ENCODE data around the gene HOXB4. TPM values are rescaled to one million over a fixed set of nuclear protein-coding genes. Genes with fewer than 3 reads are reported as not detected.

The HOXB4 gene
- total and polyA plus RNA-seq, 9 donors = 0.13 to 3.4 (median 0.87) TPM

GRCh38 chr17:48541577-48542113 lies 36.5 kb downstream of the HOXB4 start:
- 4 to 5% (median 4%) methylated on average over 33 to 36 of the region's 36 CpGs for WGBS, 3 donors
- intact Hi-C loops (cut with DNase I) = no loop called here
- peak in 2 of 5 donors; percentile 10 to 26 for DNase-seq
- H3K4me3 ChIP-seq = peak overlapping the region; percentile 54
- no peaks in the 10 kb centered on the region for H3K36me3 ChIP-seq
- H3K27me3 ChIP-seq = no peaks in the 10 kb centered on the region
- H3K27ac ChIP-seq = peak overlapping the region in 1 of 2 donors; percentile 42
- no peaks in the 10 kb centered on the region for H3K4me1 ChIP-seq (ENCODE audit: insufficient read depth)
- no peaks in the 10 kb centered on the region for H3K9me3 ChIP-seq
- TF ChIP-seq EP300 (IDR thresholded peaks at IDR 0.05) (no peak), POLR2A (IDR thresholded peaks at IDR 0.05) (no peak)
- TF ChIP-seq, protein P1, sequence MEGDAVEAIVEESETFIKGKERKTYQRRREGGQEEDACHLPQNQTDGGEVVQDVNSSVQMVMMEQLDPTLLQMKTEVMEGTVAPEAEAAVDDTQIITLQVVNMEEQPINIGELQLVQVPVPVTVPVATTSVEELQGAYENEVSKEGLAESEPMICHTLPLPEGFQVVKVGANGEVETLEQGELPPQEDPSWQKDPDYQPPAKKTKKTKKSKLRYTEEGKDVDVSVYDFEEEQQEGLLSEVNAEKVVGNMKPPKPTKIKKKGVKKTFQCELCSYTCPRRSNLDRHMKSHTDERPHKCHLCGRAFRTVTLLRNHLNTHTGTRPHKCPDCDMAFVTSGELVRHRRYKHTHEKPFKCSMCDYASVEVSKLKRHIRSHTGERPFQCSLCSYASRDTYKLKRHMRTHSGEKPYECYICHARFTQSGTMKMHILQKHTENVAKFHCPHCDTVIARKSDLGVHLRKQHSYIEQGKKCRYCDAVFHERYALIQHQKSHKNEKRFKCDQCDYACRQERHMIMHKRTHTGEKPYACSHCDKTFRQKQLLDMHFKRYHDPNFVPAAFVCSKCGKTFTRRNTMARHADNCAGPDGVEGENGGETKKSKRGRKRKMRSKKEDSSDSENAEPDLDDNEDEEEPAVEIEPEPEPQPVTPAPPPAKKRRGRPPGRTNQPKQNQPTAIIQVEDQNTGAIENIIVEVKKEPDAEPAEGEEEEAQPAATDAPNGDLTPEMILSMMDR (IDR thresholded peaks at IDR 0.05) = no peak

DNA sequence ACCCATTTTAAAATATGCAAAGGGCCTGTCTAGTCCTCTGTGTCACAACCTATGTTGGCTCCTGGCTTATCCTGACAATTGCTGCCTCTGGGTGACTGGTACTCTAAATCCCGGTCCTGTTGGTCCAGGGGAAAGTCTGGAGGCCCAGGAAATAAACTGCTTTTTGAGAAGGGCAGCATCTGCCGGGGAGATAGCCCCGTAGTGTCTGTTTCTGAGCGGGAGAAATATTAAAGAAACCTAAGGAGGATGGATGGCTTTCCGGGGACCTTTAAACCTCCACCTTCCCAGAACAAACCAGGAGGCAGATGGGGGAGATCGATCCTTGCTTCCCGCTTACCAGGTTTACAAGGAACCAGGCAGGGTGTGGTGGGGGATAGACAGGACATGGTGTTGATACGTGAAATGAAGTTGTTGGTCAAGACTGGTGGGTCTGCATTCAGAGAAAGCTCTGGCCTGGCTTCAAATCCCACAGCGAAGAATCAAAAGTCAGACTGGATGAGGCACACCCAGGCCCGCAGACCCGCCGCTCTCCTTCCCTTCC lies 37.0 kb downstream of the HOXB4 start:
- DNase-seq = no peak
- Histone ChIP-seq H3K27ac (no peak overlapping the region), H3K9me3 (no peaks in the 10 kb centered on the region), H3K36me3 (no peaks in the 10 kb centered on the region), H3K4me1 (ENCODE audit: insufficient read depth) (no peaks in the 10 kb centered on the region), H3K27me3 (no peaks in the 10 kb centered on the region), H3K4me3 (peak overlapping the region; percentile 54)
- no peak for TF ChIP-seq POLR2A (IDR thresholded peaks at IDR 0.05)
- TF ChIP-seq, protein P1 (IDR thresholded peaks at IDR 0.05) = no peak
- TF ChIP-seq EP300 (IDR thresholded peaks at IDR 0.05) = no peak
- intact Hi-C loops (cut with DNase I) = no loop called here
- 40 to 48% (median 45%) methylated on average over 12 of the region's 12 CpGs for WGBS, 3 donors

DNA sequence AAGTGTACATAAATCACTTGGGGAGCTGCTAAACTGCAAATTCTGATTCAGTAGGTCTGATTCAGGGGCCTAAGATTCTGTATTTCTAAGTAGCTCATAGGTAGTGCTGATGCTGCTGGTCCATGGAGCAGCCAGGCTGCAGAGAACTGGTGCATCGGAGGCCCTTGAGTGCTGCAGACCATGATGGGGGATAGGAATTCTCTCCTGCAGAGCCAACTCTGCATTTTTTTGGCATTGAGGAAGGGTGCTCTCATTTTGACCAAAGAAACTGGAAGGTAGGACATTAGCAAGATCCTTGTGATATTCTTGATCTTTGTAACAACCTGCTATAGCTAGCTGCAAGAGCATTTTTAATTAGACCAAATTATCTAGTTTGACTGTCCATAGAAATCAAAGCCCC lies 37.9 kb downstream of the HOXB4 start:
- no peaks in the 10 kb centered on the region for H3K9me3 ChIP-seq
- no peak for DNase-seq
- intact Hi-C loops (cut with DNase I) = no loop called here
- H3K36me3 ChIP-seq = no peaks in the 10 kb centered on the region
- WGBS, 3 donors = 91 to 100% (median 100%) methylated on average over 1 of the region's 1 CpG
- H3K27ac ChIP-seq = no peak overlapping the region
- no peaks in the 10 kb centered on the region for H3K4me1 ChIP-seq (ENCODE audit: insufficient read depth)
- H3K27me3 ChIP-seq = no peaks in the 10 kb centered on the region
- no peak overlapping the region for H3K4me3 ChIP-seq
- TF ChIP-seq POLR2A (IDR thresholded peaks at IDR 0.05) = no peak
- TF ChIP-seq, protein P1 (IDR thresholded peaks at IDR 0.05) = no peak

DNA sequence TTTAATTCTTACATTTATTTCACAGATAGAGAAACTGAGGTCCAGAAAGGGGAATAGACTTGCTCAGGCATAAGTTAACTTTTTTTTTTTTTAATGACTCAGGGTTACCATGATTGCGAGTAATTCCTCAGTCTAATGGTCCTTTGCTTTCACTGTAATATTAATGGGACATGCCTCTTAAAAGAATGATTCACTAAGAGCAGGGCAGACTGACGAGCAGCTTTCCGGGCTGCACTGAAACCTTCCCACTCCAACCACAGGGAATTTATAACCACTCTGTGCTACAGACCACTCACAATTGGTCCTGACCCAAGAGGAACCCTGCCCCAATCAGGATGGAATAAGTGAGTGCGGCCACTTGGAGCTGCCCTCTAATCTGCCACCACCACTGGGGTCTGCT lies 39.0 kb downstream of the HOXB4 start:
- DNase-seq = no peak
- H3K27ac ChIP-seq = no peak overlapping the region
- H3K9me3 ChIP-seq = no peaks in the 10 kb centered on the region
- 61 to 83% (median 71%) methylated on average over 4 of the region's 4 CpGs for WGBS, 3 donors
- no peak overlapping the region for H3K4me3 ChIP-seq
- TF ChIP-seq EP300 (IDR thresholded peaks at IDR 0.05) = no peak
- TF ChIP-seq, protein P1 (IDR thresholded peaks at IDR 0.05) = no peak
- no peak for TF ChIP-seq POLR2A (IDR thresholded peaks at IDR 0.05)
- no peaks in the 10 kb centered on the region for H3K27me3 ChIP-seq
- no peaks in the 10 kb centered on the region for H3K4me1 ChIP-seq (ENCODE audit: insufficient read depth)
- intact Hi-C loops (cut with DNase I) = no loop called here
- no peaks in the 10 kb centered on the region for H3K36me3 ChIP-seq
